ENCODE data around the gene CFAP68. TPM values are rescaled to one million over a fixed set of nuclear protein-coding genes. Genes with fewer than 3 reads are reported as not detected.

Gene CFAP68
- total RNA-seq, 4 donors from 2014 or later, result 11.9 to 22.6 (median 16.0) TPM; not detected in 1

GRCh38 chr11:111913031-111913861, 33.9 kb downstream of the CFAP68 start:
- Histone ChIP-seq H3K9me3 (no peaks in the 10 kb centered on the region), H3K27ac (peak overlapping the region; percentile 63 to 89 (median 71)), H3K36me3 (no peaks in the 10 kb centered on the region), H3K27me3 (no peaks in the 10 kb centered on the region), H3K4me1 (peaks cover 0 to 6% (median 0%) of the 10 kb centered on the region in 4 donors), H3K4me3 (peak overlapping the region; percentile 15 to 54 (median 30))
- TF ChIP-seq CTCF (IDR thresholded peaks at IDR 0.05) (no peak), POLR2A (IDR thresholded peaks at IDR 0.05) (no peak)
- no peak for DNase-seq

DNA sequence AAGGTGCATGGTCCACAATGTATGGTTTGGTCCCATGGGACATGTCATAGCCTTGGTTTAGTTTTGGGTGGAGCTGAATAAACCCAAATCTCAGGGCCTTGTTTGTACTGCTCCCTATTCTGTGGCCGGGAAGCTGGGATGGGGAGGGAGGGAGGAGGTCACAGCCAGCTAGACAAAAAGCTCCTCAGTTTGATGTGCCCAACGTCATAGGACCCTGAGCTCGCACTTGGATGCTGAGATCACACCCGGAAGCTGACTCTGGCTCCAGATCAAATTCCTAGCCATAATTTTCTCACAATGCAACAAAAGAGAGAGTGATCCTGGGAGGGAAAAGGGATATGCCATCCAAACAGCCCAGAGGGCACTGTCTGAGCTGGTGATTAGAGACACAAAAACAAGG, 34.7 kb downstream of the CFAP68 start:
- H3K9me3 ChIP-seq, result no peaks in the 10 kb centered on the region
- DNase-seq, result no peak
- no peaks in the 10 kb centered on the region for H3K36me3 ChIP-seq
- peaks cover 0 to 8% (median 0%) of the 10 kb centered on the region in 4 donors for H3K4me1 ChIP-seq
- TF ChIP-seq POLR2A (IDR thresholded peaks at IDR 0.05) (no peak), CTCF (IDR thresholded peaks at IDR 0.05) (no peak)
- H3K27ac ChIP-seq, result peak overlapping the region; percentile 63 to 89 (median 71)
- peak overlapping the region in 3 of 4 donors; percentile 22 to 54 (median 37) for H3K4me3 ChIP-seq
- H3K27me3 ChIP-seq, result no peaks in the 10 kb centered on the region

DNA sequence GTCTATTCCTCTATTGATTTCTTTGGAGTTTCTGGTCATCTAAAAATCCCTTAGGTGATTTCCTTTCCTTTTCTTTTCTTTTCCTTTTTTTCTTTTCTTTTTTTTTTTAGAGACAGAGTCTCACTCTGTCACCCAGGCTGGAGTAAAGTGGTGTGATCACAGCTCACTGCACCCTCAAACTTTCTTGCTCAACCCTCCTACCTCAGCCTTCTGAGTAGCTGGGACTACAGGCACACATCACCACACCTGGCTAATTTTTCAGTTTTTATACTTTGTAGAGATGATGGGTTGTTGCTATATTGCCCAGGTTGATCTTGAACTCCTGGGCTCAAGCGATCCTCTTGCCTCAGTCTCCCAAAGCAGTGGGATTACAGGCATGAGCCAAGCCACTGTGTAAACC, 37.4 kb downstream of the CFAP68 start:
- no peak for DNase-seq

GRCh38 chr11:111917312-111917711, 38.0 kb downstream of the CFAP68 start:
- no peaks in the 10 kb centered on the region for H3K36me3 ChIP-seq
- no peak for DNase-seq
- H3K27me3 ChIP-seq, result no peaks in the 10 kb centered on the region
- peaks cover 0 to 8% (median 0%) of the 10 kb centered on the region in 4 donors for H3K4me1 ChIP-seq
- H3K9me3 ChIP-seq, result no peaks in the 10 kb centered on the region
- no peak overlapping the region for H3K4me3 ChIP-seq
- no peak overlapping the region for H3K27ac ChIP-seq
- TF ChIP-seq CTCF (IDR thresholded peaks at IDR 0.05) (no peak), POLR2A (IDR thresholded peaks at IDR 0.05) (no peak)

More for the DNA sequence above, 37.4 kb downstream of the CFAP68 start:
- Histone ChIP-seq H3K36me3 (no peaks in the 10 kb centered on the region), H3K4me1 (peaks cover 0 to 8% (median 0%) of the 10 kb centered on the region in 4 donors), H3K27ac (no peak overlapping the region), H3K9me3 (no peaks in the 10 kb centered on the region), H3K27me3 (no peaks in the 10 kb centered on the region), H3K4me3 (no peak overlapping the region)
- no peak for TF ChIP-seq POLR2A (IDR thresholded peaks at IDR 0.05)
- TF ChIP-seq CTCF (IDR thresholded peaks at IDR 0.05), result no peak

GRCh38 chr11:111917788-111918187, 38.4 kb downstream of the CFAP68 start:
- DNase-seq, result no peak
- Histone ChIP-seq H3K36me3 (no peaks in the 10 kb centered on the region), H3K4me1 (peaks cover 0 to 8% (median 0%) of the 10 kb centered on the region in 4 donors), H3K9me3 (no peaks in the 10 kb centered on the region), H3K27ac (peak overlapping the region in 3 of 4 donors; percentile 62 to 88 (median 84)), H3K4me3 (no peak overlapping the region), H3K27me3 (no peaks in the 10 kb centered on the region)
- TF ChIP-seq CTCF (IDR thresholded peaks at IDR 0.05) (no peak), POLR2A (IDR thresholded peaks at IDR 0.05) (no peak)
